Activated CD4-positive, alpha-beta T cell treated with anti-CD3 and anti-CD28 coated beads, Interleukin-2, amount 50 U/mL, for 1 hour (primary cell): Measurements from ENCODE around the gene MEAF6.
"Not testable (repeated sequence)": the region's sequence is repeated elsewhere in the genome, so short reads cannot be mapped to it uniquely, and the experiment has no call there.

Experiments
- DNase-seq: peaks from one replicate; pipeline ENCODE4 v3.0.0-alpha.2; 2020

Gene MEAF6

GRCh38 chr1:37529888-37530287 lies 15.3 kb upstream of the MEAF6 start:
- not testable (repeated sequence) for DNase-seq

GRCh38 chr1:37519613-37520012 lies 5.0 kb upstream of the MEAF6 start:
- DNase-seq, result no peak

- DNase-seq, result peak; percentile 13
Observed at GRCh38 chr1:37518929-37519328, 4.4 kb upstream of the MEAF6 start.

- not testable (repeated sequence) for DNase-seq
Observed at GRCh38 chr1:37518241-37518640, 3.7 kb upstream of the MEAF6 start.

- DNase-seq, result no peak
Observed at GRCh38 chr1:37517569-37517968, 3.0 kb upstream of the MEAF6 start.

- DNase-seq, result no peak
Observed at GRCh38 chr1:37515185-37516034, 844 bp upstream of the MEAF6 start.

GRCh38 chr1:37513795-37514349 lies 694 bp downstream of the MEAF6 start:
- peak; percentile 33 for DNase-seq

GRCh38 chr1:37509181-37509580 lies 5.4 kb downstream of the MEAF6 start:
- DNase-seq, result no peak

GRCh38 chr1:37506740-37507139 lies 7.8 kb downstream of the MEAF6 start:
- no peak for DNase-seq

- not testable (repeated sequence) for DNase-seq
Observed at GRCh38 chr1:37502791-37503190, 11.8 kb downstream of the MEAF6 start.

- DNase-seq, result no peak
Observed at GRCh38 chr1:37502104-37502503, 12.5 kb downstream of the MEAF6 start.

- no peak for DNase-seq
Observed at GRCh38 chr1:37501661-37502060, 12.9 kb downstream of the MEAF6 start.

- no peak for DNase-seq
Observed at GRCh38 chr1:37498872-37499617, 15.5 kb downstream of the MEAF6 start.

- no peak for DNase-seq
Observed at GRCh38 chr1:37497832-37498231, 16.7 kb downstream of the MEAF6 start.

GRCh38 chr1:37495875-37496274 lies 18.7 kb downstream of the MEAF6 start:
- DNase-seq, result no peak

- DNase-seq, result no peak
Observed at GRCh38 chr1:37493336-37494098, 21.0 kb downstream of the MEAF6 start.

GRCh38 chr1:37487619-37487984 lies 27.0 kb downstream of the MEAF6 start:
- DNase-seq, result no peak

GRCh38 chr1:37486680-37487618 lies 27.6 kb downstream of the MEAF6 start:
- peak; percentile 81 for DNase-seq

- DNase-seq, result no peak
Observed at GRCh38 chr1:37485902-37486679, 28.5 kb downstream of the MEAF6 start.

GRCh38 chr1:37484325-37485051 lies 30.1 kb downstream of the MEAF6 start:
- no peak for DNase-seq
